Measurements from ENCODE around the gene SVEP1.

- TF ChIP-seq USF2 (IDR thresholded peaks at IDR 0.05; ENCODE audit: borderline replicate concordance, low read depth, low read length) (no peak), CTCF (IDR thresholded peaks at IDR 0.05) (no peak), MEF2A (IDR thresholded peaks at IDR 0.05; ENCODE audit: borderline replicate concordance, low read depth) (no peak)
Observed at GRCh38 chr9:110451726-110452125, 127.8 kb downstream of the SVEP1 start.

Measured in SK-N-SH (cell line).